ENCODE data around the gene IGF1.

GRCh38 chr12:102410511-102410910 lies 69.9 kb downstream of the IGF1 start:
- no peak for TF ChIP-seq POLR2AphosphoS5 (IDR thresholded peaks at IDR 0.05; ENCODE audit: borderline replicate concordance, low read depth, low read length)
- TF ChIP-seq EZH2 (IDR thresholded peaks at IDR 0.05): no peak
- no peak for TF ChIP-seq FOXP2 (optimal IDR thresholded peaks at IDR 0.05; ENCODE audit: control extremely low read depth, extremely low read length, insufficient read depth)
